HG02970 (cell line): ENCODE data around the gene TBX4.
"Not testable (repeated sequence)": the region's sequence is repeated elsewhere in the genome, so short reads cannot be mapped to it uniquely, and the experiment has no call there.

Experiments used
- ATAC-seq: cut with Tn5 transposase; IDR thresholded peaks from one replicate; pipeline ENCODE4 v1.9.1; 2021; ENCODE audit warnings: mild to moderate bottlenecking, moderate library complexity, moderate number of reproducible peaks; ENCODE audit not compliant: unreplicated experiment, low FRiP score

Gene TBX4

GRCh38 chr17:61514491-61514890 is 62.3 kb downstream of the TBX4 start:
- no peak for ATAC-seq

- no peak for ATAC-seq
Measured at GRCh38 chr17:61517265-61517664, 65.0 kb downstream of the TBX4 start.

- no peak for ATAC-seq
Measured at GRCh38 chr17:61517843-61518606, 65.8 kb downstream of the TBX4 start.

GRCh38 chr17:61519139-61519538 is 66.9 kb downstream of the TBX4 start:
- no peak for ATAC-seq

GRCh38 chr17:61519754-61520440 is 67.7 kb downstream of the TBX4 start:
- ATAC-seq, result no peak

GRCh38 chr17:61520897-61521296 is 68.7 kb downstream of the TBX4 start:
- ATAC-seq, result no peak

- ATAC-seq, result no peak
Measured at GRCh38 chr17:61522088-61522487, 69.9 kb downstream of the TBX4 start.

- ATAC-seq, result no peak
Measured at GRCh38 chr17:61524319-61524718, 72.1 kb downstream of the TBX4 start.

GRCh38 chr17:61527441-61527840 is 75.2 kb downstream of the TBX4 start:
- ATAC-seq, result not testable (repeated sequence)

GRCh38 chr17:61528171-61528570 is 75.9 kb downstream of the TBX4 start:
- no peak for ATAC-seq

GRCh38 chr17:61531223-61531622 is 79.0 kb downstream of the TBX4 start:
- ATAC-seq, result no peak

GRCh38 chr17:61532826-61533225 is 80.6 kb downstream of the TBX4 start:
- ATAC-seq, result no peak

- ATAC-seq, result no peak
Measured at GRCh38 chr17:61533797-61534196, 81.6 kb downstream of the TBX4 start.

- no peak for ATAC-seq
Measured at GRCh38 chr17:61534414-61534813, 82.2 kb downstream of the TBX4 start.
